ENCODE measurements around the gene GLB1L.

GRCh38 chr2:219289195-219289536 is 43.9 kb upstream of the GLB1L start:
- TF ChIP-seq CTCF (IDR thresholded peaks at IDR 0.05) (no peak), POLR2A (IDR thresholded peaks at IDR 0.05) (no peak)

Measured in right lobe of liver (tissue), 4 donors.